ENCODE results near the gene TRIM7. TPM values are rescaled to one million over a fixed set of nuclear protein-coding genes. Genes with fewer than 3 reads are reported as not detected.

Gene TRIM7
- total RNA-seq, 1 donor from 2014 or later: 0.93 TPM

DNA sequence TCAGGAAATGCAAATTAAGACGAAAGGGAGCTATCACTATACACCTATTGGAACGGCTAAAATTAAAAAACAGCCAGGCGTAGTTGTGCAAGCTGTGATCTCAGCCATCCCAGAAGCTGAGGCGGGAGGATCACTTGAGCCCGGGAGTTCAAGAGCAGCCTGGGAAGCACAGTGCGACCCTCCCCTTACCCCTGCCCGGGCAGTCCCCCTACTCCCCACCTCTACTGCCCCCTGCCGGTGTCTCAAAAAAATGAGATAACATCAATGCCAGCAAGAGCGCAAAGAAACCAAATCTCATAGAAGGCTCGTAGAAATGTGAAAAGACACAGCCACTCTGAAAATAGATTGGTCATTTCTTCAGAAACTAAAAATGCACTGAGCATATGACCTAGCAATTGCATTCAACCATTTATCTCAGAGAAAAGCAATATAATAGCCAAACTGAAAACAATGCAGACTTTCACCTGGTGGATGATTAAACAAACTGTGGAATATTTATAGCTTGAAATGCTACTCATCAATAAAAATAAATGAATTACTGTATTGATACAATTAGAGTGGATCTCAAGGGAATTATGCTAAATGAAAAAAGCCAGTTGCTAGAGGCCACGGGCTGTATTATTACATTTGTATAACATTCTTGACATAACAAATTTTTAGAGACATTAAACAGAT is 37.0 kb downstream of the TRIM7 start:
- Mint-ChIP-seq H3K4me3 (ENCODE audit: unreplicated experiment) (peak overlapping the region; percentile 30), H3K4me1 (ENCODE audit: low read depth, unreplicated experiment) (peaks cover 9% of the 10 kb centered on the region), H3K27ac (ENCODE audit: unreplicated experiment) (no peak overlapping the region), H3K27me3 (ENCODE audit: unreplicated experiment) (peaks cover 20% of the 10 kb centered on the region), H3K36me3 (ENCODE audit: unreplicated experiment) (peaks cover 4% of the 10 kb centered on the region), H3K9me3 (ENCODE audit: unreplicated experiment) (peaks cover 18% of the 10 kb centered on the region)
- TF ChIP-seq, protein P1, sequence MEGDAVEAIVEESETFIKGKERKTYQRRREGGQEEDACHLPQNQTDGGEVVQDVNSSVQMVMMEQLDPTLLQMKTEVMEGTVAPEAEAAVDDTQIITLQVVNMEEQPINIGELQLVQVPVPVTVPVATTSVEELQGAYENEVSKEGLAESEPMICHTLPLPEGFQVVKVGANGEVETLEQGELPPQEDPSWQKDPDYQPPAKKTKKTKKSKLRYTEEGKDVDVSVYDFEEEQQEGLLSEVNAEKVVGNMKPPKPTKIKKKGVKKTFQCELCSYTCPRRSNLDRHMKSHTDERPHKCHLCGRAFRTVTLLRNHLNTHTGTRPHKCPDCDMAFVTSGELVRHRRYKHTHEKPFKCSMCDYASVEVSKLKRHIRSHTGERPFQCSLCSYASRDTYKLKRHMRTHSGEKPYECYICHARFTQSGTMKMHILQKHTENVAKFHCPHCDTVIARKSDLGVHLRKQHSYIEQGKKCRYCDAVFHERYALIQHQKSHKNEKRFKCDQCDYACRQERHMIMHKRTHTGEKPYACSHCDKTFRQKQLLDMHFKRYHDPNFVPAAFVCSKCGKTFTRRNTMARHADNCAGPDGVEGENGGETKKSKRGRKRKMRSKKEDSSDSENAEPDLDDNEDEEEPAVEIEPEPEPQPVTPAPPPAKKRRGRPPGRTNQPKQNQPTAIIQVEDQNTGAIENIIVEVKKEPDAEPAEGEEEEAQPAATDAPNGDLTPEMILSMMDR (IDR thresholded peaks at IDR 0.05; ENCODE audit: partially characterized antibody, unreplicated experiment): peak; percentile 79
- DNase-seq: peak; percentile 83

DNA sequence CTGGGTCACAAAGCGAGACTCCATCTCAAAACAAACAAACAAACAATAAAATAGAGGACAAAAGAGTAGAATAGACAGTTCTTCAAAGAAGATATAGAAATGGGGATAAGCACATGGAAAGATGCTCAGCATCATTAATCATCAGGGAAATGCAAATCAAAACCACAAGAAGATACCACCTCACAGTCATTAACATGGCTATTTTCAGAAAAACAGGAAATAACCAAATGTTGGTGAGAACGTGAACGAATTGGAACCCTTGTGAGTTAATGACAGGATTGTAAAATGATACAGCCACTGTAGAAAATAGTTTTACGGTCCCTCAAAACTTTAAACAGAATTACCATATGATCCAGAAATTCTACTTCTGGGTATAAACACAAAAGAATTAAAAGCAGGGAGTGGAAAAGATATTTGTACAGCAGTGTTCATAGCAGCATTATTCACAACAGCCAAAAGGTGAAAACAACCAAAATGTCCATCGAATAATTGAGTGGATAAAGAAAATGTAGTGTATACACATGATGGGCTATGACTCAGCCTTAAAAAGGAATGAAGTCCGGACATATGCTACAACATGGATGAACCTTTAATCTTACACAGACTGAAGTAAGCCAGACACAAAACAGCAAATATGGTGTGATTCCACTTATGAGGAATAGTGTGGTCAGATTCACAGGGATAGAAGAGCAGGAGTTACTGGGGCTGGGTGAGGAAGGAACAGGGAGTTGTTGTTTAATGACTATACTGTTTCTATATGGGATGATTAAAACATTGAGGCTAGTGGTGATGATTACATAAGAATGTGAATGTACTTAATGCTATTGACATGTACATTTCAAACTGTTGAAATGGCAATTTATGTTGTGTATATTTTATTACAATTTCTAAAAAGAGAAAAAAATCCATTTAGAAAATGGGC is 37.9 kb downstream of the TRIM7 start:
- no peak overlapping the region for H3K27ac Mint-ChIP-seq (ENCODE audit: unreplicated experiment)
- peaks cover 4% of the 10 kb centered on the region for H3K36me3 Mint-ChIP-seq (ENCODE audit: unreplicated experiment)
- H3K4me3 Mint-ChIP-seq (ENCODE audit: unreplicated experiment): peak overlapping the region; percentile 18
- H3K27me3 Mint-ChIP-seq (ENCODE audit: unreplicated experiment): peaks cover 23% of the 10 kb centered on the region
- H3K9me3 Mint-ChIP-seq (ENCODE audit: unreplicated experiment): peaks cover 18% of the 10 kb centered on the region
- no peak for DNase-seq
- TF ChIP-seq, protein P1 (IDR thresholded peaks at IDR 0.05; ENCODE audit: partially characterized antibody, unreplicated experiment): no peak
- H3K4me1 Mint-ChIP-seq (ENCODE audit: low read depth, unreplicated experiment): peaks cover 9% of the 10 kb centered on the region

DNA sequence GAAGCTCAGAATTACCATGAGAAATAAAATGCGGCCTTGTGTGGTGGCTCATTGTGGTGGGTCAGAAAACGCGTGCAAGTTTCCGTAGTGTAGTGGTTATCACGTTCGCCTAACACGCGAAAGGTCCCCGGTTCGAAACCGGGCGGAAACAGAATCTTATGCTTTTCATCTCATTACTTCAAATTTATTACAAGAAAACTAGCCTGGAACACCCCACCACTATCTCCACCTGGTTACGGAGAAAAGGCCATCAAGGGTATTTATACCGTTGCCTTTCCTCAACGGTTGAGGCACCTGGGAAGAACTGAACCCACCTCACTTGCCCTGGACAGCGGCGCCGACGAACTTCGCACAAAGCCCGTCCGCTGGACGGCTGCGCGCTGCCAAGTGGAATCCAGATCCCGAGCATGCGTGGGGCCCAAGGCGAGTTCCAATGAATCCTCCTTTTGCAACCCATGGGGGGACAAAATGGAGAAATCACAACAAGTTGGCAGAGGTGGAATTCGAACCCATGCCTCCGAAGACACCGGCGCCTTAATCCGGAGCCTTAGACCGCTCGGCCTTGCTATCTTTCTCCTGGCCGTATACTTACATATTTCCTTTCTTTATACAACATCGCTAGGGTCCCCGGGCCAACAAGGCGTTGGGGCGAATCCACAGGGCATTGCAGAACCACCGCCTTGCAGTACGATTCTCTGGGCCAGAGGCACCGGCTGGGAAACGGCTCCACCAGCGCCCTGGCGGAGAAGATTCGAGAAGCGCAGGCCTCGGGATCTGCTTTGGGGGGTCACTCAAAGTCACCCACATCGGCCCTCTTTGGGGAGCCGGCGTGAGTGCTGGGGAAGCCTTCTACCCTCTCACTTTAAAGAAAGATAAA is 40.7 kb downstream of the TRIM7 start:
- Mint-ChIP-seq H3K4me3 (ENCODE audit: unreplicated experiment) (peak overlapping the region; percentile 90), H3K27ac (ENCODE audit: unreplicated experiment) (peak overlapping the region; percentile 87), H3K27me3 (ENCODE audit: unreplicated experiment) (peaks cover 18% of the 10 kb centered on the region), H3K9me3 (ENCODE audit: unreplicated experiment) (peaks cover 13% of the 10 kb centered on the region), H3K4me1 (ENCODE audit: low read depth, unreplicated experiment) (peaks cover 8% of the 10 kb centered on the region), H3K36me3 (ENCODE audit: unreplicated experiment) (no peaks in the 10 kb centered on the region)
- TF ChIP-seq, protein P1 (IDR thresholded peaks at IDR 0.05; ENCODE audit: partially characterized antibody, unreplicated experiment): no peak
- no peak for DNase-seq

DNA sequence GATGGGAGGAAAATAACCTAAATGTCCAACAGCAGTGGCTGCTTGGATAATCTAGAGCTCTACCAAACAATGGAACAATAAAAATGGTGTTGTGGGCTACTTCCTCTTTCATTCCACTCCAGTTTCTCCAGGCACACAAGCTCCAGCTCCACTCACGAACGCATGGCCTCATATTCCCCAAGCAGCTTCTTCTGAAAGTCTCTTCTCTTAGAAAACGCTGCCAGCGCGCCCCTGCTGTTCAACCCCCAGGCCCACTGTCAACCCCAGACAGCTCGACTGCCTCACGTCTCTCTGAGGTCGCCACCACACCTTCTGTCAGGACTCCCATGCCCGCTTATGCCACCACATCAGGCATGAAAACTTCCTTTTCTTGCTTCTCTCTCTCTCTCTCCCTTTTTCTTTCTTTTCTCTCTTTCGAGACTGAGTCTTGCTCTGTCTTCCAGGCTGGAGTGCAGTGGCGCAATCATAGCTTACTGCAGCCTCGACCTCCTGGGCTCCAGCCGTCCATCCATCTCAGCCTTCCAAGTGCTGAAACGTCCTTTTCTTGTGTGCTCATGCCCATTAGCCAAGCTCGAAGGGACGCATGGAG is 41.4 kb downstream of the TRIM7 start:
- Mint-ChIP-seq H3K27ac (ENCODE audit: unreplicated experiment) (peak overlapping the region; percentile 87), H3K4me1 (ENCODE audit: low read depth, unreplicated experiment) (peaks cover 8% of the 10 kb centered on the region), H3K27me3 (ENCODE audit: unreplicated experiment) (peaks cover 19% of the 10 kb centered on the region), H3K36me3 (ENCODE audit: unreplicated experiment) (no peaks in the 10 kb centered on the region), H3K9me3 (ENCODE audit: unreplicated experiment) (peaks cover 11% of the 10 kb centered on the region), H3K4me3 (ENCODE audit: unreplicated experiment) (peak overlapping the region; percentile 90)
- TF ChIP-seq, protein P1 (IDR thresholded peaks at IDR 0.05; ENCODE audit: partially characterized antibody, unreplicated experiment): no peak
- no peak for DNase-seq
